Measurements from ENCODE around the gene FPR2.
"Not testable (repeated sequence)": the region's sequence is repeated elsewhere in the genome, so short reads cannot be mapped to it uniquely, and the experiment has no call there.

The FPR2 gene

DNA sequence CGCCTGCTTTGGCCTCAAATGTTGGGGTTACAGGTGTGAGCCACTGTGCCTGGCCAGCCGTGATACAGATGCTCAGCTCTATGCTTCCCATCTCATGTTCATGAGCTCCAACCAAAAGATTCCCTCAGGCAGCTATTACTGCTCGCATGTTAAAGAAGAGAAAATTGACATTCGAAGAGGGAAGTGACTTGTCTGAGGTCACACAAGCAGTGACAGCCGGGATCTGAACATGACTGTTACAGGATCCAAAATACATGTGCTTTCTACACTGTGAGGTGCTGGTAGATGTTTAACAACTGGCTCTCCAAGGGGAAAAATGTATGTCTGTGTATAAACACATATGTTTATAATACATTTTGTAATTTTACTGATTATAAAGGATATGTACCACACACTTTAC is 20.6 kb upstream of the FPR2 start:
- DNase-seq: no peak

DNA sequence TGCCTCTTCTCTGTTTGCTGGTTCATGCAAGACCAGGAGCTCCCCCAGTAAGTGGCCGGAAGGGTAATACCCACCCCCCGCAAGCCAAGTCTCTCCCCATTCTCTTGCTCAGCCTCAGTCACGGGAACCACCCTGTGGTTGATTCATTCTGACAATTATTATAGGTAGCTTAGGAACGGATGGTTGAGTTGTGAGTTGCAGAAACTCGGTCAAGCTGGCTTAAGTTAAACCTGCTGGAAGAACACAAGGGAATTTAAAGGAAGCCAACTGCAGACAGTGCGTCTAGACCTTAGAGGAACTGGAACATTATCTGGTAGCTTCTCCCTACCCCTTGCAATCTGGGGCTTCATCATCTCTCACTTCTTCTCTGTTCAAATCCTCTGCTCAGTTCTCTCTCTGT is 18.2 kb upstream of the FPR2 start:
- no peak for DNase-seq

DNA sequence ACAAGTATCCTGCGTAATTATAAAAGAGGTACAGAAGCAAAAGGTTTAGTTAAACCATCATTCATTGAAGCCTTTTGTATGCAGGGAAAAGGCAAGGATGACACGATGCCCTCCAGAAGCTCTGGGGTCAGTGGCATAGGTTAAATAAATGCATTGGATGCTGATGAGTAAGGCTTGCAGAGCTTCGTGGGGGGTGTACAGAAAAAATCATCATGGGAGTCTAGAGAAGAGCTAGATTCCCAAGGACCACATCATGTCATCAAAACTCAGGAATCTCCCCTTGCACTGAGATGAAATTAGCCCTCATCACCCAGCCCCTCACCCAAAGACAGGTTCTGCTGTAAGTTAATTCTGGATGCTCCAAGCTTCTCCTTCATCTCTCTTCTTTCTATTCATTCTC is 17.6 kb upstream of the FPR2 start:
- no peak for DNase-seq

DNA sequence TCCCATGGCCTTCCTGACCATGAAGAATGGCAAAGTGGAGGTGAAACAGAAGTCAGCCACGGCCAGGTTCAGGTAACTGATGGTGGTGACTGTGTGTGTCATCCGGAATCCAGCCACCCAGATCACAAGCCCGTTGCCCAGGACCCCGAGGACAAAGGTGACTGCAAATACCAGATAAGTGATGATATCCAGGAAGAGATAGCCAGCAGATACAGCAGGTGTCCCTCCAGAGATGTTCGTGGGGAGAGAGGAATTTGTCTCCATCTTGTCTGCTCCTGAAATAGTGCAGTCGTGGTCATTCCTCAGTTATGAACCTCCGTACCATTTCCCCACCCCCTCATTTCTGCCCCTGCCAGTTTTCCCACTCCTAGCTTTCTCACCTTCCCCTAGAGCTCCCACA is 14.2 kb upstream of the FPR2 start:
- no peak for DNase-seq

DNA sequence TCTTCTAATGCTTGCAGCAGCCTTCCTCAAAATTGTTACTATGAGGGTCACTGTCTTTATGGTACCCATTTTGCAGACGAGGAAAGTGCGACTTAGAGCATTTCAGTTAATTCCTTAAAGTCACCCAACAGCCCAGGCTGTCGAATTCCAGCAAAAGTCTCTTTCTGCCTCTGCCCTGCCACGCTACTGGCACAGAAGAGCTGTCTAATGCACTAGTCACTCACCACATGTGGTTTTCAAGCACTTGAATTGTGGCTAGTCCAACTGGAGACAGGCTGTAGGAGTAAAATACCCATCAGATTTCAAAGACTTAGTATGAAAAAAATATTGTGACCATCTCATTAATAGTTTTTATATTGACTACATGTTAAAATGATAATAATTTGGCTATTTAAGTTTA is 11.0 kb upstream of the FPR2 start:
- DNase-seq: no peak

DNA sequence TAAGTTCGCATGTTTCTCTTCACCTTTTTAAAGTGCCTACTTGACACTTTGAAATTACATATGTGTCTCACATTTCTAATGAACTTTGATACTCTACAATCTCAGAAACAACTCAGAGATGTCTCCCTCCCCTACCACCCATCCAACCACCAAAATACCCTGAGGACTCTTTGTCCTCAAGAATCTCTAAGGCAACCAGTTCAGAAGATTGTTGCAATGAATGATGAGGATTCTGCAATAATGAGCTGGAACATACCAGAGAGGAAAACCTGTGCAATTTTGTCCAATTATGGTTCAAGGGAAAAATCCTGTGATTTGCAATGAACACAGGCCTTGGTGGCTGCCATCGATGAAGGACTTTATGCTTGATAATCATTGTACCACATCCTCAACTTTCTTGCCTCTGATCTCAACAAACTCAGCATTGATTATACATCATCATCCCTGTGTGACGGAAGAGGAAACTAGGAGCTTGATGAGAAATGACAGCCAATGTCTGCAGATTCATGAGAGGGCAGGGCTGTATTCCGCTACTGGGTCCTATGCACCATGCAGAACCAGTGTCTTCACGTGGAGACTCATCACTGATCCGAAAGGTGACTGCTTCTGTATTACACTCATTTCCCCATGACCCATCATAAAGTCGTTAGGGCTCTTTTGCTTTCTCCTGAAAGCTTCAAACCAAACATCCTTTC is 10.4 kb upstream of the FPR2 start:
- DNase-seq: no peak

DNA sequence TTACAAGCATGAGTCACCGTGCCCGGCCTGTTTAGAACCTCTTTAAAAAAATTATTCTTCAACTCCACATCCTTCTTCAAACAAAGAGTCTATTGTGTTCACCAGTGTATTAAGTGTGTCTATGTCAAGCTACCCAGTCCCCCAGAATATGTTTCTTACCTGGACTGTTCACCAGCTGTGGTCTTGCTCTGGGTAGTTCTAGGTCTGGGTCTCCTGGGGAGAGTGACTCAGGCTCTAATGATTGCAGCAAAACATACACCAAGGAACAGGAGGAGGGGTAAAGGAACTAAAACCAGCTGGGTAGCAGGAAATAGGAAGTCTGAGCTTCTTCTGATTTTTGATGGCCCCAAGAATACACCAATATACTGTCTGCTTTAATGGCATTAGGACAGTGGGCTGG is 9.3 kb upstream of the FPR2 start, which contains the start of gene FPR1:
TSS of gene FPR1 (minus strand) at position 224 of the 400 bp plus-strand sequence. CDS start 4,884 bp downstream, outside the sequence.
- no peak for DNase-seq

DNA sequence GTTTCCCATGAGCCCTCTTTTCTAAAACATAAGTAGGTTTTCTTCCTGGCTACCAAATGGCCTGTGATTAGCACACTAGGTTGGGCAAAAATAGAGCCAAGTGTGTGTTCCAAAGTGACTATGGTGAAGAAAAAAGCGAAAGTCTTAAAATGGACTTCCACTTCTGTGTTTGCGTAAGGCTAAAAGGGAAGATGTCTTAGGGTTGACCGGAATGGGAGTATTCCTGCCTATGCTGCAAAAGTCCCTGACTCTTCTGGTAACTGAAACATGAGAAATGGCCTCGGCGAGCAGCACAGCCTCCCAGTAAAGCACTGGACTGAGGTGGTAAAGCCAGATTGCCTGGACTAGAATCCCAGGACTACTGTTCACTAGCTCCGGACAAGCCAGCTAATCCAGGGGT is 6.9 kb upstream of the FPR2 start:
- no peak for DNase-seq

DNA sequence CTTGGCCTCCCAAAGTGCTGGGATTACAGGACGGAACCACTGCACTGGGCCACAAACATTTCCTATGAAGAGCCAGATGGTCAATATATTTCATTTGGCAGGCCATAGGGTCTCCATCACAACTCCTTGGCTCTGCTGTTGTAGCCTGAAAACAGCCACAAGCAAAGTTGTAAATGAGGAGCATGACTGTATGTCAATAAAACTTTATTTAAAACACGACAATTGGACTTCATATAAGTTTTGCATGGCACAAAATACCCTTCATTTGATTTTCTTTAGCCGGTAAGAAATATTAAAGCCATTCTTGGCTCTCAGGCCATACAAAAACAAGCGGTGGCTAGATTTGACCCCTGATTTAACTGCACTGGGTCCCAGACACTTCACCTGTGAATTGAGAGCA is 6.2 kb upstream of the FPR2 start:
- DNase-seq: no peak

DNA sequence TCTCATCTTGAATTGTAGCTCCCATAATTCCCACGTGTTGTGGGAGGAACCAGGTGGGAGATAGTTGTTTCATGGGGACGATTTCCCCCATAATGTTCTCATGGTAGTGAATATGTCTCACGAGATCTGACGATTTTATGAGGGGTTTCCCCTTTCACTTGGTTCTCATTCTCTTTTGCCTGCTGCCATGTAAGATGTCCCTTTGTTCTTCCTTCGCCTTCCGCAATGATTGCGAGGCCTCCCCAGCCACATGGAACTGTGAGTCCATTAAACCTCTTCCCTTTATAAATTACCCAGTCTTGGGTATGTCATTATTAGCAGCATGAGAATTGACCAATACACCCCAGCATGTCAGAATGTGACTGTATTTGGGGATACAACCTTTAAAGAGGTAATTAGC is 5.4 kb upstream of the FPR2 start:
- no peak for DNase-seq

DNA sequence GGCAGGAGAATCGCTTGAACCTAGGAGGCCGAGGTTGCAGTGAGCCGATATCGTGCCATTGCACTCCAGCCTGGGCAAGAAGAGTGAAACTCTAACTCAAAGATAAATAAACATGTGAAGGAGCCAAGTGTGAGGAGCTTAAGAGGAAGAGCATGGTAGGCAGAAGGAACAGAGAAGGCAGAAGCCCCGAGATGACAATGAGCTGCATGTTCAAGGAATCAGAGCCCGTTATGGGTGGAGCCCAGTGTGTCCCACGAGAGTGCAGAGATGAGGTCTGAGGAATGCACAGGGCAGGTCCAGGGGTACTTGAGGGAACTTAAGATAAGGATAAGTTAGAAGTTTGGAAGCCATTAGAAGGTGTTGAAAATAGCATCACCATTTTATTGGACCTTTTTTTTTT is 716 bp downstream of the FPR2 start:
- DNase-seq: no peak

DNA sequence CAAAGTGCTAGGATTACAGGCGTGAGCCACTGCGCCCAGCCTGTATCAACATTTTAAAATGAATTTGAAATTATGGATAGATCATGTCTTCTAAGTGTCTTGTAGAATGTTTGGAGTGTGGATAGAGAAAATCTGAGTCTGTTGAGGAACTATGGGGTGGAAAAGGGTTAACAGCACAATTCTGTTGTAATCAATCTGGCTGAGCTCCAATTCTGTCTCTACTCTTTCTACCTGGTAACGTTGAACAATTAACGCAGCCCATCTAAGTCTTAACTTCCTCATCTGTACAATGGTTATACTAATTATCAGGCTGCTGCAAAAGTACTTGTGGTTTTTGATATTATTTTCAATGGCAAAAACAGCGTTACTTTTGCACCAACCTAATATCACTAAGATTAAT is 4.1 kb downstream of the FPR2 start:
- DNase-seq: no peak

DNA sequence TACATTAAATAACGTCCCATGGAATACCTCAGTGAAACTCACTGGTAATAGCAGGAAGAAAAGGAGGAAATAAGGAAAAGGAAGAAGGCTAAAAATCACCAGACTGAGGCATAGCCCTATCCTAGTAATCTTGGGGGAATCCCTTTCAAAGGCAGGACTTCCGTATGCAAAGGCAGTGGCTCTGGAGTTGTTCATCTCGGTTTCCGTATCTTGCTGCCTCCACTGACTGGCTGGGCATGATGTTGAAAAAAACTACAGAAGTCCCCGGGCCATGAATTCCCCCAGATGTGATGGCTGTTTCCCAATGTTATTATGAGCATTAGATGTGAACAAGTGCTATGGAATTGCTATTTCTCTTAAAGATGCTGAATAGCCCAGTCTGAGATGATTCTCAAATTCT is 5.5 kb downstream of the FPR2 start:
- no peak for DNase-seq

DNA sequence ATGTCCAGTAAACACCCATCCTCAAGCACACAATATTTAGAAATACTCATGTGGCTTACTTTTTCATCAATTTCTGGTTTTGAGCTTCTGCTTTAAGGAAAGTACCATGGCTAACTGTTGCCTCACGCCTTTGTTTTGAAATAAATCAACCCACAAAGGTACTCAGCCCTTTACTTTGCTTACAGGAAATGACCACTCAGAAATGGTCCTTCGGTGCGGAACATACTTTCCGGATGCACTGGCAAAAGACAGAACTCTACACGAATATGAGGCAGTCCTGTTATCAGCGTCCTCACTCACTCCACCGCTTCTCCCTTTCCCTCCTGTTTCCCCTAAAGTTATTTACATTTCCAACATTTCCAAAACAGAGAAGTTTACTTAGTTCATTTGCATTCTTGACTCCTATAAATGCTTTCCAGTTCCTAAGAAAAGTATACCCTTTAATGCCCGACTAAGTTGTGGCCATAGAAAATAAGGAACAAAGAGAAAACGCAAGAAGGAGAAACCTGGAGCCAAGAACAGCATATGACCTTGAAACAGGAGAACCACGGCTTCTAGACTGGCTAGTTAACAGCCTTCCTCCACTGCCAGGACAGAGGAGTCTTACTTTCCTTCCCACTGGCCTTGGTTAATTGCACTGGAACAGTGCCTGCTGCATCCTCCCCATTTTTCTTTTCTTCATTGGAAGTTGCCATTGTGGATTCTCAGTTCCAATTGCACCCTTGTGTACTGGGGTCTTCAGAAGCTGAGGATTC is 10.6 kb downstream of the FPR2 start:
- no peak for DNase-seq

DNA sequence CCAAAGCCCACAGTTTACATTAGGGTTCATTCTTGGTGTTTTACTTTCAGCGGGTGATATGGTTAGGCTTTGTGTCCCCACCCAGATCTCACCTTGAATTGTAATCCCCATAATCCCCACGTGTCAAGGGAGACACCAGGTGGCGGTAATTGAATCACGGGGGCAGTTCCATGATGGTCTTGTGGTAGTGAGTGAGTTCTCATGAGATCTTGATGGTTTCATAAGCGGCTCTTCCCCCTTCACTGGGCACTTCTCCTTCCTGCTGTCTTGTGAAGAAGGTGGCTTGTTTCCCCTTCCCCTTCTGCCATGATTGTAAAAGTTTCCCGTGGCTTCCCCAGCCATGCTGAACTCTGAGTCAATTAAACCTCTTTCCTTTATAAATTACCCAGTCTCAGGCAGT is 12.0 kb downstream of the FPR2 start:
- no peak for DNase-seq

DNA sequence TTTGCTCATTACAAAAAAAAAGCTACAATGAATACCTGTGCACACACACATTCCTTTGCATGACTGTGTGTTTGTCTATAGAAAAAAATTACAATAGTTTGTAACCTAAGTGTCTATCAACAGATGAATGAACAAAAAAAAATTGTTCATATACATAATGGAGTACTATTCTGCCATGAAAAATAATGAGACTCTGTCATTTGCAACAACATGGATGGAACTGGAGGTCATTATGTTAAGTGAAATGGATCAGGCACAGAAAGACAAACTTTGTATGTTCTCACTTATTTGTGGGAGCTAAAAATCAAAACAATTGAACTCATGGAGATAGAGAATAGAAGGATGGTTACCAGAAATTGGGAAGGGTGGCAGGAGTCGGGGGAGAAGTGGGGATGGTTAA is 15.6 kb downstream of the FPR2 start:
- not testable (repeated sequence) for DNase-seq

DNA sequence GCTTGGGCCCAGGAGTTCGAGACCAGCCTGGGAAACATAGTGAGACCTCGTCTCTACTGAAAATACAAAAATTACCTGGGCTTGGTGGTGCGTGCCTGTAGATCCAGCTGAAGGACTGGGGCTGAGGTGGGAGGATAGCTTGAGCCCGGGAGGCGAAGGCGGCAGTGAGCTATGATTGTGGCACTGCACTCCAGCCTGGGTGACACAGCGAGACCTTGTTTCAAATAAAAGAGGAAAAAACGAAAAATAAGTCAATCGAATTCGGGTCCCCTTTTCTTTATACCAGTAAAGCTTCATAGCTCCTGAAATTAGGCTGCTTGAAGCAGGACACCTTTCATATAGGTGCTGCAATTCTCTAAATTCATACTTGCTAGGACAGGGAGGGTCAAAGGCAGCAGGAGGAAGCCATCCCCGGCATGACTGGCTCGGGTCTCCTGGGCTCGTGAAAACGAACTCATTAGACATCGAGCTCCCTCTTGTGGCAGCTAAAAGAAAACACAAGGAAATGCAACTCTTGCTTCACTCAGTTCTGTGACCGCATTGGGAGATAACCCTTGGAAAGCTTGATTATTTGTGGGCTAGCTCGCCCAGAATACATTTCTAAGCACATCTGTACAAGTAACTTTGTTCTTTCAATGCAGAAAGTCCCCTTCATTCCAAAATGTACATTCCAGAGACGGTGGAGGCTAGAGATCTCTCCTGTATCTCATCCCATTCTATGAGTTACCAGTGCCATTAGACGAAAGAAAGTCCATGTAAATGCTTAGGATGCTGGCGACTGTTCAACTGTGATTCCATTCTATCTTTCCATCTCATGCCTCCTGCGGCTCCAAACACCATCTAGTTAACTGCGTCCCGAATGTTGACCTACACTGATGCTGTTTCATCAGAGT is 16.8 kb downstream of the FPR2 start:
- peak; percentile 11 to 15 for DNase-seq

DNA sequence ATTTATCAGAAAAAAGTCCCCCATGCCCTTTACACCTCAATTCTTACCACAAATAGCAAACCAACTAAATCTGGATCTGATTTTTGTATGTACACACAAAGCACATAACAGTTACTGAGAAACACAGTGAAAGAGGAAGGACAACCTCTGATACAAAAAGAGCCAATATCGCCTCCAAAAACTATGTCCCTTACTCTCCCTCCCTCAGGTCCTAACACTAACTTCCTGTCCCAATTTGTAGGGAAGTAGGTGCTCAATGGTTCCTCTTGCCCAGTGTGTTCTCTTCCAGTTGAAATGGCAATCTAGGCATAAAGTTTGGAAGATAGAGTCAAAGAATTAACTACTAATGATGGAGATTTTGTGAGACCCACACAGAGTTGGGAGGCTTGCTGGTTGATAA is 18.2 kb downstream of the FPR2 start:
- no peak for DNase-seq

DNA sequence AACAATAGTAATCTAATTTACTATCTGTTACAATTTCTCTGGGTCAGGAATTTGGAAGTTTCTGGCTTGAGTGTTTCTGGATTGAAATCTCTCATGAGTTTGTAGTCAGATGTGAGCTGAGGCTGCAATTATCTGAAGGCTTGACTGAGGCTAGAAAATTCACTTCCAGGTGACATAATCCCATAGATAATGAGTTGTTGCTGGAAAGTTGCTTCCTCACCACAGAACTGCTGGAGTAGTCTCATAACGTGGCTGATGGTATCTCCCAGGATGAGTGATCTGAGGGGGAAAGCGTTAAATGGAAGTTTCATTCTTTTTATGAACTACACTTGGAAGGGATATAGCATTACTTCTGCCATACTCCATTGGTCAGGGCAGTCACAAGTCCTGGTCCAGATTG is 18.7 kb downstream of the FPR2 start:
- DNase-seq: no peak

DNA sequence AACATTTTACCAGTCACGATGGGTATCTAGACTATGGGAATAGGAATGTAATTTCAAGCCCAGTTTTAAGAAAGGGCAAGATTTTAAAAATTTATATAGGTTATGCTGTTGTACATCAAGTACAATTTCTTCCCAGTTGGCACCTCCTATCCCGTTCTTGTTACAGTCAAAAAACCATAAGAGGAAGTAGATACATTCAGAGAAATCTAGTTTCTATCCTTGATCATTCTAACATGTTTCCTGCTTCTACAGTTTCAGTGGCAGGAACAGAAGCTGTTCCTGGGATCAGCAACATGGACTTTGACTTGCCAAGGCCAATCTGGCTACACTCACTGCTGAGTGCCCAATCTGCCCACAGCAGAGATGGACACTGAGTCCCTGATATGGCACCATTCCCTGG is 19.3 kb downstream of the FPR2 start:
- DNase-seq: no peak

DNA sequence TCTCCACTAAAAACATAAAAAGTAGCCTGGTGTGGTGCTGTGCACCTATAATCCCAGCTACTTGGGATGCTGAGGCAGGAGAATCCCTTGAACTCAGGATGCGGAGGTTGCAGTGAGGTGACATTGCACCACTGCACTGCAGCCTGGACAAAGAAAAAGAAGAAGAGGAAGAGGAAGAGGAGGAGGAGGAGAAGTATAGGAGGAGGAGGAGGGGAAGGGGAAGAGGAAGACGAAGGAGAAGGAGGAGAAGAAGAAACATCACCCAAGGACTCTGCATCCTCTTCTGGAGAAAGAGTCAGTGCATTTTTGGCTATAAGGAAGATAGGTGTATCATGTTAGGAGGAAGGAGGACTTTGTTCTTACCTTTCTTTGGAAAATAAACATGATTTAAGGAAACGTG is 21.0 kb downstream of the FPR2 start:
- DNase-seq: no peak

DNA sequence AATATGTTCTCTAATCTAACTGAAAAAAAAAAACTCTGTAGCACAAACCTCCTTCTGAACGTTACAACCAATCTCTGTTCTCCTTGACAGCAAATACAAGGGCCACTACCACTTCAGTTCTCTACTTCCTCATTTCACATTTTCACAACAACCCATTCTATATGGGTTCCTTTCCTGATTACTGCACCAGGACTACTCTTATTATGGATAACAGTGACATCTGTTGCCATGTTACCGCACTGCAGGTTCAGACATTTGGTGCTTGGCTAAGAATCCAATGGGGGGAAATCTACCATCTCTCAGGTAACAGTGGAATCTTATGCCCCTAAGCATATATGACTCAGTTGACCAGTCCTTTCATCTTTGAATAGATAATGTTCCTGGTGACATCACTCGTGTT is 22.4 kb downstream of the FPR2 start:
- DNase-seq: no peak

DNA sequence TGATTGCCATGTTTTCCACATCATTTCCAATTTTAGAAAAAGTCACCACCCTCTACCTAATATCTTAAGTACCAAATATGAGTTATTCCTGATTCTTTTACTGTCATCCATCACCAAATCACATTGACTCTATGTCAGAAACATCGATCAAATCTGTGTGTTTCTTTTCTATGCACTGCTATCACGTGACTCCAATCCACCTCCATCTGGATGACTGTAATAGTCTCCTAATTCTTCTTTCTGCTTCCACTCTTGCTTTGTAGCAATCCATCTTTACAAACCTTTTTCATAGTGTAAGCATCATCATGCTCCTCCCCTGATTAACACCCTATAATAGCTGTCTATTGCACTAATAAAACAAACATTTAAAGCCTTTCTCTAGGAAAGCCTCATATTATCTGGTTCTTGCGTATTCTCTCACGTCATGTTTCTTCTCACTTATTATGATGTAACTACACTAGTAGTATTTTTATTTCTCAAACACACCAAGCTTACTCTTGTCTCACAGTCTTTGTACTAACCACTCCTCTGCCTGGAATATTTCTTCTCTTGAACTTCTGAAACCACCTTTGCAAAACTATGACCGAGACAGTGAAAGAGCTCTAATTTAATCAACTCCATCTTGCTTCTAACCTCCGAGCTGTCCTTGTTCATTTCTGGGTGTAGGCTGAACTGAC is 23.3 kb downstream of the FPR2 start:
- no peak for DNase-seq

Data from activated CD4-positive, alpha-beta T cell treated with anti-CD3 and anti-CD28 coated beads, Interleukin-2, amount 50 U/mL, for 4 hours (primary cell).